HepG2 (cell line): ENCODE results near the gene TTYH2. TPM values are rescaled to one million over a fixed set of nuclear protein-coding genes. Genes with fewer than 3 reads are reported as not detected.
"Not testable (repeated sequence)": the region's sequence is repeated elsewhere in the genome, so short reads cannot be mapped to it uniquely, and the experiment has no call there.

Experiments used
- ATAC-seq: fragments of 200-7000 bp; cut with Tn5 transposase; 3 replicates; pipeline ENCODE4 v1.9.1; 2020; ENCODE audit warnings: mild to moderate bottlenecking, moderate library complexity
- BruUV-seq: library from RNA; stranded (reverse); fragments of 400-500 nt; replicated peaks from 2 replicates; lab custom pipeline; 2021; lab: Mats Ljungman, UMichigan
- CTCF ChIA-PET: fragments of 300-600 bp; formaldehyde crosslinking; extraction: SDS; loops from one replicate; lab custom pipeline; 2021; ENCODE audit warnings: low total read pairs, inconsistent platforms, low intra/inter-chr PET ratio; lab: Yijun Ruan, JAX
- POLR2A ChIA-PET: fragments of 350-600 bp; sonication (Branson Sonifier 250); formaldehyde crosslinking; loops from one replicate; lab custom pipeline; 2020; ENCODE audit warnings: antibody characterized with exemption, inconsistent platforms; lab: Yijun Ruan, JAX
- DNase-seq: peaks from one replicate; pipeline ENCODE4 v3.0.0-alpha.2; 2015; ENCODE audit warnings: low spot score
- FAIRE-seq: peaks from 3 replicates; lab custom pipeline; 2011; peaks lifted over from hg19 to GRCh38; lab: Jason Lieb, UNC
- H2AFZ ChIP-seq: one replicate; pipeline ENCODE4 v1.6.1; 2011; ENCODE audit warnings: low read length, inconsistent platforms
- H3K27ac ChIP-seq: fragments of 300-600 bp; 3 replicates; pipeline ENCODE4 v1.8.0; 2011; ENCODE audit warnings: mixed run types, mild to moderate bottlenecking, mixed read lengths, low read length, inconsistent platforms; ENCODE audit not compliant: insufficient read depth; ENCODE audit errors: extremely low read length
- H3K27me3 ChIP-seq, 2 experiments: fragments of 200-600 bp in 1 of 2; 2 replicates in 1 of 2; 3 replicates in 1 of 2; pipeline versions ENCODE4 v1.6.0 to v1.8.0; 2011; ENCODE audit warnings: low read length in 2 of 2, mild to moderate bottlenecking in 2 of 2, moderate library complexity in 2 of 2, inconsistent platforms in 1 of 2; ENCODE audit not compliant: insufficient read depth in 2 of 2, control insufficient read depth in 1 of 2
- H3K36me3 ChIP-seq, 2 experiments: fragments of 200-600 bp in 1 of 2; replicated peaks in 1 of 2; 2 replicates in 1 of 2; 3 replicates in 1 of 2; pipeline versions ENCODE4 v1.5.1 to v1.8.0; 2011; ENCODE audit warnings: low read length in 2 of 2, inconsistent platforms in 1 of 2; ENCODE audit not compliant: insufficient read depth in 2 of 2, control insufficient read depth in 1 of 2
- H3K4me1 ChIP-seq: 2 replicates; pipeline ENCODE4 v1.5.1; 2012; ENCODE audit warnings: low read length, inconsistent platforms; ENCODE audit not compliant: insufficient read depth
- H3K4me2 ChIP-seq: 2 replicates; pipeline ENCODE4 v1.6.0; 2011; ENCODE audit warnings: low read depth, low read length, inconsistent platforms
- H3K4me3 ChIP-seq, 3 experiments: fragments of 200-600 bp in 1 of 3; sonication (generic), shearing (Covaris generic) in 1 of 3; replicated peaks in 1 of 3; 2 replicates each; pipeline ENCODE4 v1.5.1; 2011 to 2016; ENCODE audit warnings: low read length in 3 of 3, inconsistent platforms in 2 of 3, low read depth in 2 of 3, mild to moderate bottlenecking in 2 of 3, control low read depth in 1 of 3, mixed read lengths in 1 of 3; ENCODE audit not compliant: insufficient read depth in 1 of 3
- H3K79me2 ChIP-seq: one replicate; pipeline ENCODE4 v1.6.1; 2011; ENCODE audit warnings: low read length, inconsistent platforms; ENCODE audit not compliant: insufficient read depth
- H3K9ac ChIP-seq: 2 replicates; pipeline ENCODE4 v1.6.0; 2011; ENCODE audit warnings: mild to moderate bottlenecking, low read depth, low read length, inconsistent platforms; ENCODE audit not compliant: insufficient read depth
- H3K9me3 ChIP-seq: 2 replicates; pipeline ENCODE4 v1.5.1; 2012; ENCODE audit warnings: mild to moderate bottlenecking, low read length
- H4K20me1 ChIP-seq: 2 replicates; pipeline ENCODE4 v1.6.0; 2011; ENCODE audit warnings: inconsistent platforms, mild to moderate bottlenecking, low read length, moderate library complexity; ENCODE audit not compliant: insufficient read depth
- HOXA5 ChIP-seq: sonication (generic); formaldehyde crosslinking; IDR thresholded peaks from 2 replicates; pipeline ENCODE4 v1.4.0; 2020; ENCODE audit warnings: missing genetic modification reagents
- ZNF629 ChIP-seq: sonication (generic); formaldehyde crosslinking; conservative IDR thresholded peaks from 2 replicates; pipeline ENCODE4 v1.5.0; 2020; ENCODE audit warnings: missing genetic modification reagents
- WGBS: methylation state at CpG from one replicate; pipeline ENCODE4 v1.1.6; 2017; ENCODE audit warnings: low lambda C conversion rate; 5-methylcytosine and 5-hydroxymethylcytosine counted together
- in situ Hi-C: cut with HindIII; loops from 2 replicates; pipeline ENCODE4 v1.10.0; 2017; ENCODE audit warnings: low pct_unique_long_range_greater_than_20kb; ENCODE audit not compliant: extremely low pct_ligation_motif_present
- intact Hi-C: fragments of 100-400 bp; cut with micrococcal nuclease; formaldehyde crosslinking; loops from one replicate; pipeline ENCODE4 v1.10.0; 2022; ENCODE audit not compliant: unreplicated experiment
- polyA plus RNA-seq, 8 experiments: library from polyadenylated mRNA; depleted of rRNA in 3 of 8; stranded (reverse) in 7 of 8; unstranded in 1 of 8; fragments of >200 nt; fragmentation: Illumina TruSeq in 4 of 8; extraction: Trizol in 4 of 8; gene quantifications; 2 replicates each; pipeline versions ENCODE4 v1.2.1 to v1.2.3, GENCODE V29; 2011 to 2016; ENCODE audit warnings: low read depth in 4 of 8, missing spikeins in 1 of 8, mixed read lengths in 1 of 8; ENCODE audit not compliant: insufficient read depth in 1 of 8
- total RNA-seq, 5 experiments: library from RNA; depleted of rRNA; stranded (reverse); fragments of >200 nt; fragmentation: Illumina TruSeq; extraction: Trizol; gene quantifications; 2 replicates each; pipeline ENCODE4 v1.2.3, GENCODE V29; 2016; ENCODE audit warnings: low read depth in 1 of 5

Gene TTYH2
- total and polyA plus RNA-seq, 2 of the 13 experiments (the other 11 are each of a cell fraction or from before 2014, with no cell fraction given) = 0.77 to 0.96 TPM

DNA sequence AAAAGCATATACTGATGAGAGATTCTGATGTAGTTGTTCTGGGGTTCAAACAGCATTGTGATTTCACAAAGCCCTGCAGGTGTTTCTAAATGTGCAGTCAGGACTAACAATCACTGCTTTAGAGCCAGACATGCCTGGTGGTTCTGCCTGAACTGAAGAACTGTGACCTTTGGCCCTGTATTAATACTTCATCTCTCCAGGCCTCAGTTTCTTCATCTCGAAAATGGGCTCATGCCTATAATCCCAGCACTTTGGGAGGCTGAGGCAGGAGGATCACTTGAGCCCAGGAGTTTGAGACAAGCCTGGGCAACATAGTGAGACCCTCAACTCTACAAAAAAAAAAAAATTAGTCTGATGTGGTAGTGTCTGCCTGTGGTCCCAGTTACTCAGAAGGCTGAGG, 64.6 kb downstream of the TTYH2 start:
- no peak for TF ChIP-seq HOXA5
- TF ChIP-seq ZNF629 (CRISPR knock-in tag) = peak; percentile 87
- no peak overlapping the region for H2AFZ ChIP-seq
- peaks cover 6 to 34% of the 10 kb centered on the region in 2 experiments; a peak in 4 of 5 replicates for H3K27me3 ChIP-seq
- H3K36me3 ChIP-seq = no peaks in the 10 kb centered on the region
- H3K79me2 ChIP-seq = no peaks in the 10 kb centered on the region
- ChIA-PET POLR2A (no interaction called here), CTCF (no interaction called here)
- H3K4me1 ChIP-seq = no peaks in the 10 kb centered on the region
- ATAC-seq (no peak), DNase-seq (no peak), FAIRE-seq (no peak)
- no peak overlapping the region for H3K9ac ChIP-seq
- H3K4me2 ChIP-seq = no peak overlapping the region
- in situ Hi-C loops (no loop called here), intact Hi-C loops (no loop called here)
- H3K4me3 ChIP-seq = no peak overlapping the region
- H3K27ac ChIP-seq = no peak overlapping the region
- no TSS peak for BruUV-seq
- 0% methylated on average over 1 of the region's 1 CpG for WGBS
- no peaks in the 10 kb centered on the region for H4K20me1 ChIP-seq
- H3K9me3 ChIP-seq = no peaks in the 10 kb centered on the region

DNA sequence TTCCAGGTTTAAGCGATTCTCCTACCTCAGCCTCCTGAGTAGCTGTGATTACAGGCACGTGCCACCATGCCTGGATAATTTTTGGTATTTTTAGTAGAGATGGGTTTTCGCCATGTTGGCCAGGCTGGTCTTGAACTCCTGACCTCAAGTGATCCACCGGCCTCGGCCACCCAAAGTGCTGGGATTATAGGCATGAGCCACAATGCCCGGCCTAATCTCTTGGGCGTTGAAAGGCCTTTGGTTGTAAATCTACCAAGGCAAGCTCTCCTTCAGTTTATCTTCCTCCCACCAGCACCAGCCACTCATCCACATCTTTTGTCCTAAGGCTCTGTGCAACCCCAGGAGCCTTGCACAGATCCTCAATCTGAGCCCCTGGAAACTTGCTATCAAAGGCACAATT, 66.2 kb downstream of the TTYH2 start:
- H2AFZ ChIP-seq, H3K27ac ChIP-seq, ATAC-seq, H3K36me3 ChIP-seq, FAIRE-seq, H3K9me3 ChIP-seq, H3K9ac ChIP-seq, H3K4me3 ChIP-seq, H3K4me2 ChIP-seq, H3K79me2 ChIP-seq, H4K20me1 ChIP-seq, intact Hi-C loops, POLR2A ChIA-PET, in situ Hi-C loops, CTCF ChIA-PET, BruUV-seq, DNase-seq, H3K4me1 ChIP-seq: not testable (repeated sequence)
- 48% methylated on average over 7 of the region's 7 CpGs for WGBS
- peaks cover 5 to 21% of the 10 kb centered on the region in 2 experiments; a peak in 3 of 5 replicates for H3K27me3 ChIP-seq
